ENCODE results near the gene SPTLC1.
A peak's percentile ranks its signal among the peaks of the same experiment; 100 is the strongest.

SPTLC1 gene

GRCh38 chr9:92044936-92045335 lies 70.3 kb downstream of the SPTLC1 start:
- H3K4me1 ChIP-seq (ENCODE audit: insufficient read depth, low read length) = no peaks in the 10 kb centered on the region
- no peak overlapping the region for H3K27ac ChIP-seq (ENCODE audit: low read depth, low read length)
- H3K4me3 ChIP-seq (ENCODE audit: low read depth in 1 of 2, low read length in 2 of 2) = no peak overlapping the region
- peaks cover 49% of the 10 kb centered on the region for H3K36me3 ChIP-seq (ENCODE audit: insufficient read depth, low read length)
- no peak overlapping the region for H3K9ac ChIP-seq (ENCODE audit: low read length)
- no peaks in the 10 kb centered on the region for H3K27me3 ChIP-seq (ENCODE audit: control insufficient read depth in 1 of 2, insufficient read depth in 2 of 2, low read length in 2 of 2)
- H3K9me3 ChIP-seq (ENCODE audit: low read length) = peaks cover 6% of the 10 kb centered on the region

DNA sequence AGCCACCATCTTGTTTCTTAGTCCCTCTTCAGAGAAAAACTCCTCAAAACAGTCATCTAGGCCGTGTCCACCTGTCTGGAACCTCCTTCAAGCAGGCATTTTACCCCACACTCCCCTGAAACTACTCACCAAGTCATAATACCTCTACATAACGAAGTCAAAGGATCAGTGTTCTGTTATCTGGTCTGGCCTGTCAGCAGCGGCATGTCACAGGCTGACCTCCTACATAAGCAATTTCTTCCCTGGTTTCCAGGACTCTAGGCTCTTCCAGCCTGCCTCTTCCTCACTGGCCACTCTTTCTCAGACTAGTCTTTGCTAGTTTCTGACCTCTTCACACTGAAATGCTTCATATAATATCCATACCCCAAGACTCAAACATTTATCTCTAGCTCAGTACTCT lies 72.2 kb downstream of the SPTLC1 start:
- no peak overlapping the region for H3K9ac ChIP-seq (ENCODE audit: low read length)
- peaks cover 8% of the 10 kb centered on the region for H3K4me1 ChIP-seq (ENCODE audit: insufficient read depth, low read length)
- no peaks in the 10 kb centered on the region for H3K27me3 ChIP-seq (ENCODE audit: control insufficient read depth in 1 of 2, insufficient read depth in 2 of 2, low read length in 2 of 2)
- H3K9me3 ChIP-seq (ENCODE audit: low read length) = peaks cover 6% of the 10 kb centered on the region
- peaks cover 37% of the 10 kb centered on the region for H3K36me3 ChIP-seq (ENCODE audit: insufficient read depth, low read length)
- no peak overlapping the region for H3K4me3 ChIP-seq (ENCODE audit: low read depth in 1 of 2, low read length in 2 of 2)
- no peak overlapping the region for H3K27ac ChIP-seq (ENCODE audit: low read depth, low read length)

GRCh38 chr9:92042260-92042659 lies 73.0 kb downstream of the SPTLC1 start:
- H3K36me3 ChIP-seq (ENCODE audit: insufficient read depth, low read length) = peaks cover 37% of the 10 kb centered on the region
- no peaks in the 10 kb centered on the region for H3K27me3 ChIP-seq (ENCODE audit: control insufficient read depth in 1 of 2, insufficient read depth in 2 of 2, low read length in 2 of 2)
- no peak overlapping the region for H3K27ac ChIP-seq (ENCODE audit: low read depth, low read length)
- H3K4me1 ChIP-seq (ENCODE audit: insufficient read depth, low read length) = peaks cover 16% of the 10 kb centered on the region
- H3K4me3 ChIP-seq (ENCODE audit: low read depth in 1 of 2, low read length in 2 of 2) = no peak overlapping the region
- no peak overlapping the region for H3K9ac ChIP-seq (ENCODE audit: low read length)
- peaks cover 6% of the 10 kb centered on the region for H3K9me3 ChIP-seq (ENCODE audit: low read length)

GRCh38 chr9:92036756-92037155 lies 78.5 kb downstream of the SPTLC1 start:
- H3K27me3 ChIP-seq (ENCODE audit: control insufficient read depth in 1 of 2, insufficient read depth in 2 of 2, low read length in 2 of 2) = no peaks in the 10 kb centered on the region
- H3K9me3 ChIP-seq (ENCODE audit: low read length) = no peaks in the 10 kb centered on the region
- H3K36me3 ChIP-seq (ENCODE audit: insufficient read depth, low read length) = no peaks in the 10 kb centered on the region
- no peak overlapping the region for H3K4me3 ChIP-seq (ENCODE audit: low read depth in 1 of 2, low read length in 2 of 2)
- peak overlapping the region; percentile 67 for H3K27ac ChIP-seq (ENCODE audit: low read depth, low read length)
- H3K9ac ChIP-seq (ENCODE audit: low read length) = no peak overlapping the region
- peaks cover 46% of the 10 kb centered on the region for H3K4me1 ChIP-seq (ENCODE audit: insufficient read depth, low read length)

DNA sequence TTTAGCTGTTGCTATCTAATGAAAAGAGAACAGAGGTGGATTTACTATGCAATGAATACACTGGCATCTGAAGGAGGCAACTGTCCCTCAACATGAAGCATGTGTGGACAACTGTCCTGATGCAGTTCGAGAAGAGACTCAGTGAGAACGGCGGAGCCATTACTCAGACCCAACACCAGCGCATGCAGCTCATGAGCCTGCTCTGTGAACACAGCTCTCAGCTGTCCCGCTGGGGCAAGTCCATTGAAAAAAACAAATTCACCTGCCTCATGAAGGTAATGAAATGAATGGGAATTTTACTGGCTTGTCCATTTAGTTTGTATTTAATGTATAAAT lies 78.8 kb downstream of the SPTLC1 start:
- Histone ChIP-seq H3K9ac (ENCODE audit: low read length) (no peak overlapping the region), H3K4me1 (ENCODE audit: insufficient read depth, low read length) (peaks cover 46% of the 10 kb centered on the region), H3K4me3 (ENCODE audit: low read depth in 1 of 2, low read length in 2 of 2) (peak overlapping the region in 1 of 2 donors; percentile 16), H3K27ac (ENCODE audit: low read depth, low read length) (peak overlapping the region; percentile 67), H3K9me3 (ENCODE audit: low read length) (no peaks in the 10 kb centered on the region), H3K27me3 (ENCODE audit: control insufficient read depth in 1 of 2, insufficient read depth in 2 of 2, low read length in 2 of 2) (no peaks in the 10 kb centered on the region), H3K36me3 (ENCODE audit: insufficient read depth, low read length) (no peaks in the 10 kb centered on the region)

GRCh38 chr9:92035687-92036410 lies 79.4 kb downstream of the SPTLC1 start:
- H3K4me3 ChIP-seq (ENCODE audit: low read depth in 1 of 2, low read length in 2 of 2) = peak overlapping the region in 1 of 2 donors; percentile 16
- H3K9me3 ChIP-seq (ENCODE audit: low read length) = no peaks in the 10 kb centered on the region
- no peaks in the 10 kb centered on the region for H3K27me3 ChIP-seq (ENCODE audit: control insufficient read depth in 1 of 2, insufficient read depth in 2 of 2, low read length in 2 of 2)
- peak overlapping the region; percentile 87 for H3K27ac ChIP-seq (ENCODE audit: low read depth, low read length)
- no peaks in the 10 kb centered on the region for H3K36me3 ChIP-seq (ENCODE audit: insufficient read depth, low read length)
- peaks cover 46% of the 10 kb centered on the region for H3K4me1 ChIP-seq (ENCODE audit: insufficient read depth, low read length)
- no peak overlapping the region for H3K9ac ChIP-seq (ENCODE audit: low read length)

- Histone ChIP-seq H3K9me3 (ENCODE audit: low read length) (no peaks in the 10 kb centered on the region), H3K27me3 (ENCODE audit: control insufficient read depth in 1 of 2, insufficient read depth in 2 of 2, low read length in 2 of 2) (no peaks in the 10 kb centered on the region), H3K4me3 (ENCODE audit: low read depth in 1 of 2, low read length in 2 of 2) (no peak overlapping the region), H3K4me1 (ENCODE audit: insufficient read depth, low read length) (peaks cover 46% of the 10 kb centered on the region), H3K36me3 (ENCODE audit: insufficient read depth, low read length) (no peaks in the 10 kb centered on the region), H3K27ac (ENCODE audit: low read depth, low read length) (peak overlapping the region; percentile 87), H3K9ac (ENCODE audit: low read length) (no peak overlapping the region)
These were observed 80.1 kb downstream of the SPTLC1 start for GRCh38 chr9:92035146-92035545.

DNA sequence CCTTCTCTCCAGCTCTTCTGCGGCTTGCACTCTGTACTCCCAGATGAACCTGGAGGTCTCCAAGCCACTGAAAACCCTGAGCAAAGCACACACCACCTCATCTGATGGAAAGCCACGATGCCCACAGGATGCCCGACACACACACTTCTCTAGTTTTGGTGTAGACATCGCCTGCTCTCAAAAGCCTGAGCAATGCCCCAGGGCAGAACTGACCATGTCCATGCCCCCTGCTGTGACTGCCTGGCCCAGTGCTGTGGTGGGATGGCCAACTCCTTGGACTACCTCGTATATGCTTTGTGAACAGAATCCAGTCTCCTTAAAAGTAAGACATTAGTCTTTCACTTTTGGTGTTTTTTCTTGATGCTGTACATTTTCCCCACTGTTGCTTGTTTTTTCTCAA lies 81.2 kb downstream of the SPTLC1 start:
- Histone ChIP-seq H3K9ac (ENCODE audit: low read length) (no peak overlapping the region), H3K4me3 (ENCODE audit: low read depth in 1 of 2, low read length in 2 of 2) (no peak overlapping the region), H3K27ac (ENCODE audit: low read depth, low read length) (no peak overlapping the region), H3K9me3 (ENCODE audit: low read length) (no peaks in the 10 kb centered on the region), H3K36me3 (ENCODE audit: insufficient read depth, low read length) (no peaks in the 10 kb centered on the region), H3K4me1 (ENCODE audit: insufficient read depth, low read length) (peaks cover 46% of the 10 kb centered on the region), H3K27me3 (ENCODE audit: control insufficient read depth in 1 of 2, insufficient read depth in 2 of 2, low read length in 2 of 2) (no peaks in the 10 kb centered on the region)

DNA sequence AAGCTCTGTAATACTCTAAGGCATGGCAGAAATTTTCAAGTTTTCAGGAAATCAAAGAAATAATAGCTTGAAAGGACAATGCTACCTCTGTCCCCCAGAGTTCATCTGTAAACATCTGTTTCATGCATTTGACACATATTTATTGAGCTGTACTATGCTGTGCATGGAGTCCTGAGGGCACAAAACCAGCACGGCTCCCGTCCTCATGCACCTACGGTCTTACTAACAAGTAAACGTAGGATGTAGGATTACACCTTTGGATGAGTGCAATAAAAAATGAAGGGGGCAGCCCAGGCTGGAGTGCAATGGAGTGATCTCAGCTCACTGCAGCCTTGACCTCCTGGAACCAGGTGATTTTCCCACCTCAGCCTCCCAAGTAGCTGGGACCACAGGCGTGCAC lies 81.9 kb downstream of the SPTLC1 start:
- no peak overlapping the region for H3K4me3 ChIP-seq (ENCODE audit: low read depth in 1 of 2, low read length in 2 of 2)
- H3K9ac ChIP-seq (ENCODE audit: low read length) = no peak overlapping the region
- no peaks in the 10 kb centered on the region for H3K9me3 ChIP-seq (ENCODE audit: low read length)
- H3K4me1 ChIP-seq (ENCODE audit: insufficient read depth, low read length) = peaks cover 40% of the 10 kb centered on the region
- no peak overlapping the region for H3K27ac ChIP-seq (ENCODE audit: low read depth, low read length)
- H3K36me3 ChIP-seq (ENCODE audit: insufficient read depth, low read length) = no peaks in the 10 kb centered on the region
- H3K27me3 ChIP-seq (ENCODE audit: control insufficient read depth in 1 of 2, insufficient read depth in 2 of 2, low read length in 2 of 2) = no peaks in the 10 kb centered on the region

DNA sequence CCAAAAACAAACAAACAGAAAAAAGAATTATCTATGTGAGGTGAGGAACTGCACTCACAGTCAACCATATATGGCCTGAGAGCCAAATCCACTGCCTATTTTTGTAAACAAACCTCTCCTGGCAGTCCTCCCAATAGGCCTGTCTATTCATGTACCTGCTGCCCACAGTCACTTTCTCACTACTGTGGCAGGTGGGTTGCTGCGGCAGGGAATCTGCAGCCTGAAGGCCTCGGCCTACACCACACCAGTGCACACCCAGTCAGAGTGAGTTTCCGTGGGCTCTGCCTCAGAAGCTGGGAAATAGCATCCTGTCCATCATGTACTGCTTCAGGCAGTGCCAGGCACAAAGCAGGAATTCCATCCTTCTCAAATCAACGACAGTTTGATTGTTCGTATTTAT lies 82.3 kb downstream of the SPTLC1 start:
- Histone ChIP-seq H3K27ac (ENCODE audit: low read depth, low read length) (no peak overlapping the region), H3K27me3 (ENCODE audit: control insufficient read depth in 1 of 2, insufficient read depth in 2 of 2, low read length in 2 of 2) (no peaks in the 10 kb centered on the region), H3K36me3 (ENCODE audit: insufficient read depth, low read length) (no peaks in the 10 kb centered on the region), H3K4me3 (ENCODE audit: low read depth in 1 of 2, low read length in 2 of 2) (no peak overlapping the region), H3K9me3 (ENCODE audit: low read length) (no peaks in the 10 kb centered on the region), H3K4me1 (ENCODE audit: insufficient read depth, low read length) (peaks cover 36% of the 10 kb centered on the region), H3K9ac (ENCODE audit: low read length) (no peak overlapping the region)

GRCh38 chr9:92030367-92030766 lies 84.8 kb downstream of the SPTLC1 start:
- Histone ChIP-seq H3K4me3 (ENCODE audit: low read depth in 1 of 2, low read length in 2 of 2) (no peak overlapping the region), H3K36me3 (ENCODE audit: insufficient read depth, low read length) (no peaks in the 10 kb centered on the region), H3K4me1 (ENCODE audit: insufficient read depth, low read length) (peaks cover 11% of the 10 kb centered on the region), H3K27me3 (ENCODE audit: control insufficient read depth in 1 of 2, insufficient read depth in 2 of 2, low read length in 2 of 2) (no peaks in the 10 kb centered on the region), H3K9ac (ENCODE audit: low read length) (no peak overlapping the region), H3K27ac (ENCODE audit: low read depth, low read length) (no peak overlapping the region), H3K9me3 (ENCODE audit: low read length) (no peaks in the 10 kb centered on the region)

GRCh38 chr9:92029553-92029952 lies 85.7 kb downstream of the SPTLC1 start:
- no peak overlapping the region for H3K4me3 ChIP-seq (ENCODE audit: low read depth in 1 of 2, low read length in 2 of 2)
- no peaks in the 10 kb centered on the region for H3K27me3 ChIP-seq (ENCODE audit: control insufficient read depth in 1 of 2, insufficient read depth in 2 of 2, low read length in 2 of 2)
- no peaks in the 10 kb centered on the region for H3K9me3 ChIP-seq (ENCODE audit: low read length)
- H3K27ac ChIP-seq (ENCODE audit: low read depth, low read length) = no peak overlapping the region
- H3K9ac ChIP-seq (ENCODE audit: low read length) = no peak overlapping the region
- H3K36me3 ChIP-seq (ENCODE audit: insufficient read depth, low read length) = no peaks in the 10 kb centered on the region
- H3K4me1 ChIP-seq (ENCODE audit: insufficient read depth, low read length) = peaks cover 3% of the 10 kb centered on the region

Data from muscle layer of colon (tissue), 2 donors.